H1 (cell line): ENCODE results near the gene MYH7. TPM values are rescaled to one million over a fixed set of nuclear protein-coding genes. Genes with fewer than 3 reads are reported as not detected.
"Not testable (repeated sequence)": the region's sequence is repeated elsewhere in the genome, so short reads cannot be mapped to it uniquely, and the experiment has no call there.

Experiments
- CTCF ChIA-PET: fragments of 300-600 bp; sonication (Branson Sonifier 250); formaldehyde crosslinking; loops from one replicate; lab custom pipeline; 2021; ENCODE audit not compliant: partially characterized antibody; lab: Charles Lee
- POLR2A ChIA-PET: fragments of 300-600 bp; sonication (Branson Sonifier 250); formaldehyde crosslinking; loops from one replicate; lab custom pipeline; 2021; ENCODE audit warnings: inconsistent platforms; ENCODE audit not compliant: partially characterized antibody; lab: Charles Lee
- DNase-seq, 2 experiments: peaks; one replicate each; pipeline versions ENCODE4 v3.0.0 to v3.0.0-alpha.2; 2010 to 2022; ENCODE audit warnings: low spot score in 2 of 2, low read depth in 1 of 2, mixed read lengths in 1 of 2
- FAIRE-seq: peaks from 2 replicates; lab custom pipeline; 2011; peaks lifted over from hg19 to GRCh38; lab: Jason Lieb, UNC
- H2AFZ ChIP-seq: 2 replicates; pipeline ENCODE4 v1.8.1; 2012; ENCODE audit warnings: low read length, inconsistent platforms
- H2AK5ac ChIP-seq: 2 replicates; pipeline ENCODE4 v1.6.1; 2013; ENCODE audit warnings: low read depth, low read length
- H2BK120ac ChIP-seq: replicated peaks from 2 replicates; pipeline ENCODE3; 2013; ENCODE audit warnings: low read depth, low read length, inconsistent platforms
- H2BK12ac ChIP-seq: 2 replicates; pipeline ENCODE4 v1.6.1; 2013; ENCODE audit warnings: low read depth, low read length
- H2BK15ac ChIP-seq: 2 replicates; pipeline ENCODE4 v1.6.1; 2013; ENCODE audit warnings: low read length
- H2BK20ac ChIP-seq: 2 replicates; pipeline ENCODE4 v1.6.1; 2013; ENCODE audit warnings: low read length
- H2BK5ac ChIP-seq: 2 replicates; pipeline ENCODE4 v1.6.1; 2013; ENCODE audit warnings: low read depth, low read length
- H3K14ac ChIP-seq: 2 replicates; pipeline ENCODE4 v1.6.1; 2013; ENCODE audit warnings: inconsistent platforms; ENCODE audit not compliant: insufficient read length
- H3K18ac ChIP-seq: 2 replicates; pipeline ENCODE4 v1.6.1; 2013; ENCODE audit warnings: low read length; ENCODE audit errors: extremely low read depth
- H3K23ac ChIP-seq: 2 replicates; pipeline ENCODE4 v1.6.1; 2013; ENCODE audit warnings: inconsistent platforms; ENCODE audit not compliant: insufficient read length
- H3K23me2 ChIP-seq: 2 replicates; pipeline ENCODE4 v1.6.1; 2013; ENCODE audit warnings: low read depth, low read length
- H3K27ac ChIP-seq: 2 replicates; pipeline ENCODE4 v1.6.1; 2011; ENCODE audit warnings: low read depth, low read length, inconsistent platforms
- H3K27me3 ChIP-seq, 4 experiments: replicated peaks in 1 of 4; 1 replicate in 1 of 4; 2 replicates in 3 of 4; pipeline versions ENCODE4 v1.6.1 to v1.8.1; 2011 to 2013; ENCODE audit warnings: low read length in 3 of 4, mild to moderate bottlenecking in 3 of 4, inconsistent platforms in 2 of 4, mixed read lengths in 2 of 4, moderate library complexity in 1 of 4; ENCODE audit not compliant: control insufficient read depth in 3 of 4, insufficient read depth in 3 of 4; ENCODE audit errors: extremely low read depth in 1 of 4
- H3K36me3 ChIP-seq, 4 experiments: 2 replicates each; pipeline versions ENCODE4 v1.6.1 to v1.8.1; 2011 to 2013; ENCODE audit warnings: mild to moderate bottlenecking in 4 of 4, low read length in 3 of 4, moderate library complexity in 2 of 4, control low read depth in 1 of 4, inconsistent platforms in 1 of 4; ENCODE audit not compliant: insufficient read depth in 4 of 4, control insufficient read depth in 2 of 4
- H3K4ac ChIP-seq: replicated peaks from 2 replicates; pipeline ENCODE3; 2013; ENCODE audit warnings: low read length, low read depth, mixed read lengths, inconsistent platforms; ENCODE audit not compliant: insufficient read length
- H3K4me1 ChIP-seq, 4 experiments: replicated peaks in 1 of 4; 1 replicate in 1 of 4; 2 replicates in 3 of 4; pipeline versions ENCODE4 v1.6.1 to v1.8.1; 2011 to 2013; ENCODE audit warnings: low read length in 3 of 4, inconsistent platforms in 2 of 4, mixed read lengths in 1 of 4; ENCODE audit not compliant: insufficient read depth in 4 of 4, control insufficient read depth in 3 of 4
- H3K4me2 ChIP-seq, 2 experiments: 2 replicates each; pipeline versions ENCODE4 v1.6.1 to v1.8.1; 2011 to 2013; ENCODE audit warnings: low read depth in 2 of 2, low read length in 2 of 2, control low read depth in 1 of 2, inconsistent platforms in 1 of 2, mild to moderate bottlenecking in 1 of 2; ENCODE audit not compliant: insufficient read depth in 1 of 2
- H3K4me3 ChIP-seq, 4 experiments: fragments of 200-600, 300-600 bp in 1 of 4; sonication (generic), shearing (Covaris generic), sonication (Bioruptor Twin) in 1 of 4; 2 replicates each; pipeline versions ENCODE4 v1.5.1 to v1.8.1; 2011 to 2016; ENCODE audit warnings: low read length in 4 of 4, low read depth in 3 of 4, control low read depth in 2 of 4, inconsistent platforms in 2 of 4, mild to moderate bottlenecking in 2 of 4, mixed read lengths in 1 of 4, moderate library complexity in 1 of 4; ENCODE audit not compliant: insufficient read depth in 2 of 4; ENCODE audit errors: extremely low read depth in 1 of 4
- H3K56ac ChIP-seq: replicated peaks from 2 replicates; pipeline ENCODE3; 2013; ENCODE audit warnings: low read depth, mild to moderate bottlenecking, mixed read lengths, low read length, inconsistent platforms; ENCODE audit not compliant: insufficient read length
- H3K79me1 ChIP-seq: 2 replicates; pipeline ENCODE4 v1.6.1; 2013; ENCODE audit warnings: low read depth, low read length, control low read depth
- H3K79me2 ChIP-seq, 2 experiments: 2 replicates each; pipeline versions ENCODE4 v1.6.1 to v1.8.1; 2012 to 2013; ENCODE audit warnings: low read length in 2 of 2, mild to moderate bottlenecking in 2 of 2, inconsistent platforms in 1 of 2; ENCODE audit not compliant: insufficient read depth in 2 of 2, control insufficient read depth in 1 of 2
- H3K9ac ChIP-seq, 4 experiments: replicated peaks in 1 of 4; 1 replicate in 1 of 4; 2 replicates in 3 of 4; pipeline versions ENCODE4 v1.6.1 to v1.8.1; 2011 to 2013; ENCODE audit warnings: low read depth in 3 of 4, low read length in 3 of 4, control low read depth in 2 of 4, mild to moderate bottlenecking in 2 of 4, moderate library complexity in 2 of 4, inconsistent platforms in 1 of 4; ENCODE audit errors: extremely low read depth in 1 of 4
- H3K9me3 ChIP-seq, 2 experiments: 2 replicates each; pipeline versions ENCODE4 v1.6.1 to v1.8.1; 2012 to 2013; ENCODE audit warnings: mild to moderate bottlenecking in 2 of 2, moderate library complexity in 2 of 2, control low read depth in 1 of 2, inconsistent platforms in 1 of 2, low read depth in 1 of 2, low read length in 1 of 2, mixed read lengths in 1 of 2; ENCODE audit not compliant: insufficient read depth in 2 of 2
- H4K20me1 ChIP-seq, 2 experiments: replicated peaks in 1 of 2; 2 replicates each; pipeline versions ENCODE3 to v1.8.1; 2011 to 2013; ENCODE audit warnings: inconsistent platforms in 2 of 2, low read length in 2 of 2, mild to moderate bottlenecking in 1 of 2; ENCODE audit not compliant: insufficient read depth in 2 of 2, control insufficient read depth in 1 of 2
- H4K5ac ChIP-seq: 2 replicates; pipeline ENCODE4 v1.6.1; 2013; ENCODE audit warnings: low read length, low read depth, mixed read lengths, inconsistent platforms; ENCODE audit not compliant: insufficient read length
- H4K8ac ChIP-seq: 2 replicates; pipeline ENCODE4 v1.8.0; 2013; ENCODE audit warnings: mild to moderate bottlenecking, moderate library complexity, low read length, inconsistent platforms; ENCODE audit not compliant: insufficient read depth; ENCODE audit errors: extremely low read depth
- H4K91ac ChIP-seq: replicated peaks from 2 replicates; pipeline ENCODE3; 2013; ENCODE audit warnings: low read length, mixed read lengths, inconsistent platforms; ENCODE audit not compliant: insufficient read length
- WGBS, 2 experiments: shearing (Covaris generic) in 1 of 2; methylation state at CpG; one replicate each; pipeline versions ENCODE4 v1.1.6 to v1.1.7; 2013 to 2015; ENCODE audit warnings: low lambda C conversion rate in 2 of 2, mixed read lengths in 2 of 2, inconsistent platforms in 1 of 2, low coverage in 1 of 2, missing lambda C conversion rate in 1 of 2; ENCODE audit not compliant: insufficient replicate concordance in 2 of 2, insufficient coverage in 1 of 2, insufficient read length in 1 of 2; ENCODE audit errors: extremely low coverage in 1 of 2, missing lambda C conversion rate in 1 of 2; 5-methylcytosine and 5-hydroxymethylcytosine counted together
- polyA plus RNA-seq, 7 experiments: library from polyadenylated mRNA; depleted of rRNA in 3 of 7; stranded (reverse) in 5 of 7; unstranded in 2 of 7; fragments of >200 nt in 5 of 7; fragments of 200-250 nt in 2 of 7; gene quantifications; 1 replicate in 5 of 7; 2 replicates in 1 of 7; 4 replicates in 1 of 7; pipeline versions ENCODE4 v1.2.1 to v1.2.3, GENCODE V29; 2011 to 2013; ENCODE audit warnings: missing spikeins in 2 of 7, mixed read lengths in 2 of 7
- total RNA-seq: library from RNA; stranded (reverse); fragmentation: NEBNext Ultra II Directional; extraction: Animal tissue kit (Norgen Biotek cat#: 25700); gene quantifications from 2 replicates; pipeline ENCODE4 v1.2.1, GENCODE V29; 2021

MYH7 gene
- total and polyA plus RNA-seq, 2 of the 8 experiments (the other 6 are each of a cell fraction or from before 2014, with no cell fraction given): not detected

- H3K23ac ChIP-seq, H2AK5ac ChIP-seq, H3K79me2 ChIP-seq, H3K27ac ChIP-seq, H2BK12ac ChIP-seq, H2BK120ac ChIP-seq, H2BK5ac ChIP-seq, DNase-seq, H3K4me1 ChIP-seq, H4K91ac ChIP-seq, H2BK20ac ChIP-seq, H3K9me3 ChIP-seq, H4K5ac ChIP-seq, H3K4me2 ChIP-seq, H3K56ac ChIP-seq, H4K20me1 ChIP-seq, H3K9ac ChIP-seq, H3K4ac ChIP-seq, H3K23me2 ChIP-seq, FAIRE-seq, H3K18ac ChIP-seq, H2BK15ac ChIP-seq, H3K27me3 ChIP-seq, H3K36me3 ChIP-seq, H3K4me3 ChIP-seq, H3K14ac ChIP-seq, H4K8ac ChIP-seq, H2AFZ ChIP-seq, H3K79me1 ChIP-seq: not testable (repeated sequence)
- WGBS, 2 experiments: 77% methylated on average over 3 of the region's 19 CpGs; no CpG with 5 or more reads in 1 of the 2 experiments
- ChIA-PET CTCF (interaction anchor here (0.9 to 4.0 kb wide), 6 partner anchors 10 to 63 kb away, joined by 3 to 30 read pairs (median 7); partner anchors contain the start of gene CMTM5), POLR2A (interaction anchor here (0.8 kb wide), 1 partner anchor 125 kb away, joined by 3 read pairs; no protein-coding TSS in a partner anchor)
Observed at GRCh38 chr14:23389871-23390270, 45.6 kb downstream of the MYH7 start.
